Measurements from ENCODE around the gene ZNF366. TPM values are rescaled to one million over a fixed set of nuclear protein-coding genes. Genes with fewer than 3 reads are reported as not detected.

Gene ZNF366
- total RNA-seq, 1 experiment from 2014 or later: 0.17 TPM

GRCh38 chr5:72531496-72532190 lies 24.4 kb upstream of the ZNF366 start:
- Histone ChIP-seq H3K4me1 (replicated peaks; ENCODE audit: insufficient read depth) (no peaks in the 10 kb centered on the region), H3K9me3 (ENCODE audit: insufficient read depth, low read depth) (no peaks in the 10 kb centered on the region), H2AFZ (no peak overlapping the region; the same call in 1 of the 2 replicates), H3K36me3 (ENCODE audit: low read depth) (no peaks in the 10 kb centered on the region), H3K27ac (no peak overlapping the region), H3K4me3 (no peak overlapping the region), H4K20me1 (ENCODE audit: insufficient read depth) (no peaks in the 10 kb centered on the region), H3F3A (ENCODE audit: insufficient read depth, low read depth) (no peaks in the 10 kb centered on the region), H3K27me3 (ENCODE audit: insufficient read depth, low read depth) (no peaks in the 10 kb centered on the region), H3K9me2 (ENCODE audit: insufficient read depth) (no peaks in the 10 kb centered on the region), H3K79me2 (ENCODE audit: low read depth) (no peaks in the 10 kb centered on the region), H3K4me2 (no peak overlapping the region)
- no peak for DNase-seq
- no TSS peak for BruUV-seq (replicated peaks)
- no peak for TF ChIP-seq CTCF (conservative IDR thresholded peaks at IDR 0.05)
- TF ChIP-seq EZH2 (IDR thresholded peaks at IDR 0.05; ENCODE audit: low read depth): no peak
- CTCF ChIA-PET: no interaction called here
- intact Hi-C loops (cut with micrococcal nuclease; ENCODE audit: unreplicated experiment): no loop called here
- POLR2A ChIA-PET (ENCODE audit: unreplicated experiment): no interaction called here

- H2AFZ ChIP-seq: no peak overlapping the region; the same call in 1 of the 2 replicates
- no TSS peak for BruUV-seq (replicated peaks)
- H3K27ac ChIP-seq: no peak overlapping the region
- H3F3A ChIP-seq (ENCODE audit: insufficient read depth, low read depth): peaks cover 5% of the 10 kb centered on the region; the same call in 1 of the 2 replicates
- H3K4me2 ChIP-seq: no peak overlapping the region
- CTCF ChIA-PET: no interaction called here
- DNase-seq: no peak
- H4K20me1 ChIP-seq (ENCODE audit: insufficient read depth): no peaks in the 10 kb centered on the region
- H3K4me3 ChIP-seq: no peak overlapping the region
- POLR2A ChIA-PET (ENCODE audit: unreplicated experiment): interaction anchor here (0.6 kb wide), 1 partner anchor 12 kb away, joined by 3 read pairs; no protein-coding TSS in a partner anchor
- intact Hi-C loops (cut with micrococcal nuclease; ENCODE audit: unreplicated experiment): no loop called here
- no peaks in the 10 kb centered on the region for H3K27me3 ChIP-seq (ENCODE audit: insufficient read depth, low read depth)
- no peaks in the 10 kb centered on the region for H3K79me2 ChIP-seq (ENCODE audit: low read depth)
- H3K9me3 ChIP-seq (ENCODE audit: insufficient read depth, low read depth): no peaks in the 10 kb centered on the region
- no peaks in the 10 kb centered on the region for H3K36me3 ChIP-seq (ENCODE audit: low read depth)
- H3K9me2 ChIP-seq (ENCODE audit: insufficient read depth): no peaks in the 10 kb centered on the region
- TF ChIP-seq CTCF (conservative IDR thresholded peaks at IDR 0.05) (no peak), EZH2 (IDR thresholded peaks at IDR 0.05; ENCODE audit: low read depth) (no peak)
- peaks cover 9% of the 10 kb centered on the region for H3K4me1 ChIP-seq (replicated peaks; ENCODE audit: insufficient read depth)
Observed at GRCh38 chr5:72530196-72530595, 23.0 kb upstream of the ZNF366 start.

GRCh38 chr5:72529383-72529782 lies 22.2 kb upstream of the ZNF366 start:
- H3K4me1 ChIP-seq (replicated peaks; ENCODE audit: insufficient read depth): peaks cover 9% of the 10 kb centered on the region
- TF ChIP-seq CTCF (conservative IDR thresholded peaks at IDR 0.05) (no peak), EZH2 (IDR thresholded peaks at IDR 0.05; ENCODE audit: low read depth) (no peak)
- ChIA-PET CTCF (no interaction called here), POLR2A (ENCODE audit: unreplicated experiment) (no interaction called here)
- H3K27ac ChIP-seq: no peak overlapping the region
- H3K36me3 ChIP-seq (ENCODE audit: low read depth): no peaks in the 10 kb centered on the region
- H3K9me2 ChIP-seq (ENCODE audit: insufficient read depth): no peaks in the 10 kb centered on the region
- no peaks in the 10 kb centered on the region for H4K20me1 ChIP-seq (ENCODE audit: insufficient read depth)
- intact Hi-C loops (cut with micrococcal nuclease; ENCODE audit: unreplicated experiment): loop anchor here (5.0 kb wide), 1 partner anchor 313 kb away; no protein-coding TSS in a partner anchor
- BruUV-seq (replicated peaks): no TSS peak
- H3F3A ChIP-seq (ENCODE audit: insufficient read depth, low read depth): peaks cover 9% of the 10 kb centered on the region; the same call in 1 of the 2 replicates
- H3K27me3 ChIP-seq (ENCODE audit: insufficient read depth, low read depth): no peaks in the 10 kb centered on the region
- H3K4me3 ChIP-seq: no peak overlapping the region
- no peak overlapping the region for H3K4me2 ChIP-seq
- no peaks in the 10 kb centered on the region for H3K79me2 ChIP-seq (ENCODE audit: low read depth)
- no peak overlapping the region for H2AFZ ChIP-seq
- H3K9me3 ChIP-seq (ENCODE audit: insufficient read depth, low read depth): no peaks in the 10 kb centered on the region
- no peak for DNase-seq
